ENCODE results near the gene CHCHD5. TPM values are rescaled to one million over a fixed set of nuclear protein-coding genes. Genes with fewer than 3 reads are reported as not detected.
"Not testable (repeated sequence)": the region's sequence is repeated elsewhere in the genome, so short reads cannot be mapped to it uniquely, and the experiment has no call there.

Gene CHCHD5
- total and polyA plus RNA-seq, 2 of the 8 experiments (the other 6 are each of a cell fraction or from before 2014, with no cell fraction given) = 27.2 to 71.5 TPM

DNA sequence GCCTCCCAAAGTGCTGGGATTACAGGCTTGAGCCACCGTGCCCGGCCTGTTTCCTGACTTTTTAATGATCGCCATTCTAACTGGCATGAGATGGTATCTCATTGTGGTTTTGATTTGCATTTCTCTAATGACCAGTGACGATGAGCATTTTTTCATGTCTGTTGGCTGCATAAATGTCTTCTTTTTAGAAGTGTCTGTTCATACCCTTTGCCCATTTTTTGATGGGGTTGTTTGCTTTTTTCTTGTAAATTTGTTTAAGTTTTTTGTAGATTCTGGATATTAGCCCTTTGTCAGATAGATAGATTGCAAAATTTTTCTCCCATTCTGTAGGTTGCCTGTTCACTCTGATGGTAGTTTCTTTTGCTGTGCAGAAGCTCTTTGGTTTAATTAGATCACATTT, 24.9 kb downstream of the CHCHD5 start:
- H4K20me1 ChIP-seq (replicated peaks in 1 of 2; ENCODE audit: control insufficient read depth in 1 of 2, insufficient read depth in 2 of 2, low read length in 2 of 2); H3K23me2 ChIP-seq (ENCODE audit: low read depth, low read length); H3K27me3 ChIP-seq (replicated peaks in 1 of 4; ENCODE audit: control insufficient read depth in 3 of 4, extremely low read depth in 1 of 4, insufficient read depth in 3 of 4, low read length in 3 of 4); H3K36me3 ChIP-seq (ENCODE audit: control insufficient read depth in 2 of 4, insufficient read depth in 4 of 4, low read length in 3 of 4); H3K4me1 ChIP-seq (replicated peaks in 1 of 4; ENCODE audit: control insufficient read depth in 3 of 4, insufficient read depth in 4 of 4, low read length in 3 of 4); H3K9me3 ChIP-seq (ENCODE audit: insufficient read depth in 2 of 2, low read depth in 1 of 2, low read length in 1 of 2); H2BK15ac ChIP-seq (ENCODE audit: low read length); H3K9ac ChIP-seq (replicated peaks in 1 of 4; ENCODE audit: extremely low read depth in 1 of 4, low read depth in 3 of 4, low read length in 3 of 4); H2BK120ac ChIP-seq (replicated peaks; ENCODE audit: low read depth, low read length); H3K4me2 ChIP-seq (ENCODE audit: insufficient read depth in 1 of 2, low read depth in 2 of 2, low read length in 2 of 2); H4K91ac ChIP-seq (replicated peaks; ENCODE audit: insufficient read length, low read length); H3K56ac ChIP-seq (replicated peaks; ENCODE audit: insufficient read length, low read depth, low read length); H2BK20ac ChIP-seq (ENCODE audit: low read length); H4K5ac ChIP-seq (ENCODE audit: insufficient read length, low read depth, low read length); H3K23ac ChIP-seq (ENCODE audit: insufficient read length); H3K4me3 ChIP-seq (ENCODE audit: extremely low read depth in 1 of 4, insufficient read depth in 2 of 4, low read depth in 3 of 4, low read length in 4 of 4); H2BK5ac ChIP-seq (ENCODE audit: low read depth, low read length); H2AFZ ChIP-seq (ENCODE audit: low read length); H3K18ac ChIP-seq (ENCODE audit: extremely low read depth, low read length); H2AK5ac ChIP-seq (ENCODE audit: low read depth, low read length); DNase-seq (ENCODE audit: low read depth in 1 of 2, low spot score in 2 of 2); FAIRE-seq; H3K79me2 ChIP-seq (ENCODE audit: control insufficient read depth in 1 of 2, insufficient read depth in 2 of 2, low read length in 2 of 2); H3K27ac ChIP-seq (ENCODE audit: low read depth, low read length); H3K14ac ChIP-seq (ENCODE audit: insufficient read length); H3K79me1 ChIP-seq (ENCODE audit: low read depth, low read length); CTCF ChIA-PET (ENCODE audit: partially characterized antibody); H4K8ac ChIP-seq (ENCODE audit: extremely low read depth, insufficient read depth, low read length); H3K4ac ChIP-seq (replicated peaks; ENCODE audit: insufficient read length, low read depth, low read length); H2BK12ac ChIP-seq (ENCODE audit: low read depth, low read length): not testable (repeated sequence)
- WGBS, 2 experiments (ENCODE audit: extremely low coverage in 1 of 2, insufficient coverage in 1 of 2, insufficient read length in 1 of 2, insufficient replicate concordance in 2 of 2, low coverage in 1 of 2, low lambda C conversion rate in 2 of 2, missing lambda C conversion rate in 1 of 2) = 96% methylated on average over 4 of the region's 4 CpGs; no CpG with 5 or more reads in 1 of the 2 experiments
- POLR2A ChIA-PET (ENCODE audit: partially characterized antibody) = interaction anchor here (0.6 kb wide), 1 partner anchor 32 kb away, joined by 3 read pairs; no protein-coding TSS in a partner anchor

- not testable (repeated sequence) for FAIRE-seq
These were observed 27.9 kb downstream of the CHCHD5 start for GRCh38 chr2:112612283-112612682.

More at GRCh38 chr2:112612283-112612682, 27.9 kb downstream of the CHCHD5 start:
- H2BK5ac ChIP-seq (ENCODE audit: low read depth, low read length); POLR2A ChIA-PET (ENCODE audit: partially characterized antibody); H2BK20ac ChIP-seq (ENCODE audit: low read length); H2BK120ac ChIP-seq (replicated peaks; ENCODE audit: low read depth, low read length); H3K27ac ChIP-seq (ENCODE audit: low read depth, low read length); H3K18ac ChIP-seq (ENCODE audit: extremely low read depth, low read length); H4K20me1 ChIP-seq (replicated peaks in 1 of 2; ENCODE audit: control insufficient read depth in 1 of 2, insufficient read depth in 2 of 2, low read length in 2 of 2); H3K23ac ChIP-seq (ENCODE audit: insufficient read length); H3K23me2 ChIP-seq (ENCODE audit: low read depth, low read length); H3K79me1 ChIP-seq (ENCODE audit: low read depth, low read length); H3K27me3 ChIP-seq (replicated peaks in 1 of 4; ENCODE audit: control insufficient read depth in 3 of 4, extremely low read depth in 1 of 4, insufficient read depth in 3 of 4, low read length in 3 of 4); H3K36me3 ChIP-seq (ENCODE audit: control insufficient read depth in 2 of 4, insufficient read depth in 4 of 4, low read length in 3 of 4); H3K79me2 ChIP-seq (ENCODE audit: control insufficient read depth in 1 of 2, insufficient read depth in 2 of 2, low read length in 2 of 2); H3K14ac ChIP-seq (ENCODE audit: insufficient read length); H3K4me2 ChIP-seq (ENCODE audit: insufficient read depth in 1 of 2, low read depth in 2 of 2, low read length in 2 of 2); H3K9me3 ChIP-seq (ENCODE audit: insufficient read depth in 2 of 2, low read depth in 1 of 2, low read length in 1 of 2); H2AK5ac ChIP-seq (ENCODE audit: low read depth, low read length); H2BK12ac ChIP-seq (ENCODE audit: low read depth, low read length); H3K4ac ChIP-seq (replicated peaks; ENCODE audit: insufficient read length, low read depth, low read length); H2BK15ac ChIP-seq (ENCODE audit: low read length); H2AFZ ChIP-seq (ENCODE audit: low read length); H4K5ac ChIP-seq (ENCODE audit: insufficient read length, low read depth, low read length); H4K91ac ChIP-seq (replicated peaks; ENCODE audit: insufficient read length, low read length); H3K4me3 ChIP-seq (ENCODE audit: extremely low read depth in 1 of 4, insufficient read depth in 2 of 4, low read depth in 3 of 4, low read length in 4 of 4); DNase-seq (ENCODE audit: low read depth in 1 of 2, low spot score in 2 of 2); H3K56ac ChIP-seq (replicated peaks; ENCODE audit: insufficient read length, low read depth, low read length); H3K9ac ChIP-seq (replicated peaks in 1 of 4; ENCODE audit: extremely low read depth in 1 of 4, low read depth in 3 of 4, low read length in 3 of 4); H4K8ac ChIP-seq (ENCODE audit: extremely low read depth, insufficient read depth, low read length): not testable (repeated sequence)
- 89% methylated on average over 1 of the region's 1 CpG; no CpG with 5 or more reads in 1 of the 2 experiments for WGBS, 2 experiments (ENCODE audit: extremely low coverage in 1 of 2, insufficient coverage in 1 of 2, insufficient read length in 1 of 2, insufficient replicate concordance in 2 of 2, low coverage in 1 of 2, low lambda C conversion rate in 2 of 2, missing lambda C conversion rate in 1 of 2)
- CTCF ChIA-PET (ENCODE audit: partially characterized antibody) = interaction anchor here (1.0 to 2.2 kb wide), 5 partner anchors 9 to 114 kb away, joined by 3 to 7 read pairs (median 4); no protein-coding TSS in a partner anchor
- H3K4me1 ChIP-seq (replicated peaks in 1 of 4; ENCODE audit: control insufficient read depth in 3 of 4, insufficient read depth in 4 of 4, low read length in 3 of 4) = peaks cover 2 to 10% (median 3%) of the 10 kb centered on the region in 4 experiments

Measured in H1 (cell line).